Measurements from ENCODE around the gene CMBL. TPM values are rescaled to one million over a fixed set of nuclear protein-coding genes. Genes with fewer than 3 reads are reported as not detected.

The CMBL gene
- total RNA-seq, 2 donors from 2014 or later: 123 to 186 TPM

GRCh38 chr5:10337107-10337506 lies 29.4 kb upstream of the CMBL start:
- Histone ChIP-seq H3K9me3 (no peaks in the 10 kb centered on the region), H3K9ac (ENCODE audit: low read depth in 2 of 2, low read length in 2 of 2) (no peak overlapping the region), H3K27me3 (no peaks in the 10 kb centered on the region), H3K4me1 (no peaks in the 10 kb centered on the region), H3K4me3 (no peak overlapping the region), H3K27ac (no peak overlapping the region), H3K36me3 (no peaks in the 10 kb centered on the region)
- no peak for DNase-seq
- no peak for TF ChIP-seq CTCF (IDR thresholded peaks at IDR 0.05)
- intact Hi-C loops (cut with DNase I): no loop called here

GRCh38 chr5:10335711-10336470 lies 28.2 kb upstream of the CMBL start:
- Histone ChIP-seq H3K4me1 (no peaks in the 10 kb centered on the region), H3K9me3 (no peaks in the 10 kb centered on the region), H3K36me3 (no peaks in the 10 kb centered on the region), H3K9ac (ENCODE audit: low read depth in 2 of 2, low read length in 2 of 2) (no peak overlapping the region), H3K4me3 (no peak overlapping the region), H3K27ac (no peak overlapping the region), H3K27me3 (no peaks in the 10 kb centered on the region)
- DNase-seq: peak; percentile 2
- intact Hi-C loops (cut with DNase I): no loop called here
- no peak for TF ChIP-seq CTCF (IDR thresholded peaks at IDR 0.05)

DNA sequence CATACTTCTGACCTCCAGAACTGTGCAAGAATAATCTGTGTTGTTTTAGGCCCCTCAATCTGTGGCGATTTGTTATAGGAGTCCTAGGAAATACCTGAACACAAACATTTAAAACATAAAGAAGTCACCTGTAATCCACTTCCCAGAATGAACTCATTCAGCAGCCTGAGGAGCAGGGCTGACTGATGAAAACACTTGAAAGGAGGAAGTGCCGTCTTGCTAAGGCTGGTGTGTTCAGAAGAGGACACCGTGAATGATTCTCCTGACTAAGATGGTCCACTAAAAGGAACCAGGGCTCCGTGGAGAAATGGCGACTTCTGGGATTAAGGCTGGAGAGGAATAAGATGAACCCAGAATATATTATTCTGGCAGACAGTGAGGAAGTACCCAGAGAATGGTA lies 27.1 kb upstream of the CMBL start:
- no peak for TF ChIP-seq CTCF (IDR thresholded peaks at IDR 0.05)

DNA sequence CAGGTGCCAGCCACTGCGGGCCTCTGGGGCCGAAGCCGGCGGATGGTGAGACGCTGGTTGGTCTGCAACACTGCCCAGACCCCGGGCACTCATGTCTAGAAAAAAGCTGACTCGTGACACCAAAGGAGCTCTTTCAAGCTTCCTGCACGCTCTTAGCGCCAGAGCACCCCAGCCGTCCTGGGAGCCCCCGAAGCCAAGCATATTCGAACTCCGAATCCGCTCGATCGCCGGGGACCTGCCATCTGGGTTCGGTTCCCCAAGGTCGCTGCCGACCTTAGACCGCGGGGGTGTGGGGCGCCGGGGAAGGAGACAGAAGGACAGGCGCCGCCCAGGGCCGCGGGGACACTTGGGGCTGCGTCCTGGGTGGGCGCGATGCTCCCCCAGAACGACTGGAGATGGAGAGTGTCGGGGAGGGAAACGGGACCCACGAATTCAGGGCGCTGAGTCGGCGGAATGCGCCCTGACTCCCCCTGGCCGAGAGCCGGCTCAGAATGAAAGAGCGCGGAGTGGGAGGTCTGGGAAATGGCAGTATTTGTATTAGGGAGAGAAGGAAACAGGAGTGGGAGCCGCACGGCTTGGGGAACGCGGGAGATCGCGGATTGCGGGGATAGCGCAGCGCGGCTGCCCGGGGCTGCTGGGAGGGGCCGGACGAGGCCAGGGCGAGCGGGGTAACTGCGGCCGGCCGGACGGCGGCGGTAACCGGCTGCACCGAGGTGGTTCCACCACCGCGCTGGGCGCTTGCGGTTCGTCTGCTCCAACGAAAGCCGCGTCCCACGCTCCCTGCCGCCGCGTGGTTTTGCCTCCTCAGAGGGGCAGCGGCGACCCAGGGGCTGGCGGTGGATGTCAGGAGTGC lies 25.7 kb upstream of the CMBL start:
- H3K36me3 ChIP-seq: no peaks in the 10 kb centered on the region
- peak overlapping the region; percentile 60 to 67 for H3K9ac ChIP-seq (ENCODE audit: low read depth in 2 of 2, low read length in 2 of 2)
- peak; percentile 45 for DNase-seq
- intact Hi-C loops (cut with DNase I): no loop called here
- no peaks in the 10 kb centered on the region for H3K27me3 ChIP-seq
- peak overlapping the region; percentile 56 for H3K4me3 ChIP-seq
- H3K9me3 ChIP-seq: no peaks in the 10 kb centered on the region
- no peaks in the 10 kb centered on the region for H3K4me1 ChIP-seq
- H3K27ac ChIP-seq: no peak overlapping the region
- no peak for TF ChIP-seq CTCF (IDR thresholded peaks at IDR 0.05)

More for the DNA sequence above, 27.1 kb upstream of the CMBL start:
- Histone ChIP-seq H3K27me3 (no peaks in the 10 kb centered on the region), H3K36me3 (no peaks in the 10 kb centered on the region), H3K27ac (no peak overlapping the region), H3K4me3 (no peak overlapping the region), H3K4me1 (no peaks in the 10 kb centered on the region), H3K9ac (ENCODE audit: low read depth in 2 of 2, low read length in 2 of 2) (no peak overlapping the region), H3K9me3 (no peaks in the 10 kb centered on the region)
- DNase-seq: peak; percentile 13
- intact Hi-C loops (cut with DNase I): no loop called here

GRCh38 chr5:10332301-10332700 lies 24.6 kb upstream of the CMBL start:
- Histone ChIP-seq H3K36me3 (no peaks in the 10 kb centered on the region), H3K9me3 (no peaks in the 10 kb centered on the region), H3K4me1 (no peaks in the 10 kb centered on the region), H3K27ac (no peak overlapping the region), H3K9ac (ENCODE audit: low read depth in 2 of 2, low read length in 2 of 2) (no peak overlapping the region), H3K27me3 (no peaks in the 10 kb centered on the region), H3K4me3 (no peak overlapping the region)
- no peak for TF ChIP-seq CTCF (IDR thresholded peaks at IDR 0.05)
- intact Hi-C loops (cut with DNase I): no loop called here
- peak; percentile 14 for DNase-seq

Measured in colonic mucosa (tissue), 4 donors.